Keratinocyte (primary cell): ENCODE measurements around the gene PIK3CD. TPM values are rescaled to one million over a fixed set of nuclear protein-coding genes. Genes with fewer than 3 reads are reported as not detected.
"Not testable (repeated sequence)": the region's sequence is repeated elsewhere in the genome, so short reads cannot be mapped to it uniquely, and the experiment has no call there.

Source experiments
- DNase-seq: peaks from one replicate; pipeline ENCODE4 v3.0.0-alpha.2; 2011; ENCODE audit warnings: low read depth, missing footprints, low spot score
- FAIRE-seq: peaks from 2 replicates; lab custom pipeline; 2011; peaks lifted over from hg19 to GRCh38; lab: Jason Lieb, UNC
- H2AFZ ChIP-seq: 2 replicates; pipeline ENCODE4 v1.6.0; 2012; ENCODE audit warnings: low read length, control low read depth, inconsistent platforms; ENCODE audit not compliant: control insufficient read depth
- H3K27ac ChIP-seq: 2 replicates; pipeline ENCODE4 v1.5.1; 2011; ENCODE audit warnings: low read length; ENCODE audit not compliant: control insufficient read depth, insufficient read depth
- H3K27me3 ChIP-seq: 3 replicates; pipeline ENCODE4 v1.6.0; 2011; ENCODE audit warnings: low read length; ENCODE audit not compliant: control insufficient read depth, insufficient read depth; ENCODE audit errors: extremely low read depth
- H3K36me3 ChIP-seq, 2 experiments: 2 replicates in 1 of 2; 3 replicates in 1 of 2; pipeline ENCODE4 v1.5.1; 2011; ENCODE audit warnings: low read length in 2 of 2, mild to moderate bottlenecking in 1 of 2; ENCODE audit not compliant: control insufficient read depth in 2 of 2, insufficient read depth in 2 of 2; ENCODE audit errors: extremely low read depth in 1 of 2
- H3K4me1 ChIP-seq: 3 replicates; pipeline ENCODE4 v1.5.1; 2011; ENCODE audit warnings: low read length; ENCODE audit not compliant: control insufficient read depth, insufficient read depth; ENCODE audit errors: extremely low read depth
- H3K4me2 ChIP-seq: 3 replicates; pipeline ENCODE4 v1.6.0; 2011; ENCODE audit warnings: low read depth, low read length; ENCODE audit not compliant: control insufficient read depth, insufficient read depth; ENCODE audit errors: extremely low read depth
- H3K4me3 ChIP-seq, 3 experiments: fragments of 200-600 bp in 1 of 3; sonication (generic) in 1 of 3; 2 replicates in 2 of 3; 3 replicates in 1 of 3; pipeline ENCODE4 v1.5.1; 2011 to 2016; ENCODE audit warnings: low read length in 3 of 3, mild to moderate bottlenecking in 3 of 3, control low read depth in 2 of 3, inconsistent platforms in 1 of 3, low read depth in 1 of 3, mixed read lengths in 1 of 3, mixed run types in 1 of 3, moderate library complexity in 1 of 3; ENCODE audit not compliant: control insufficient read depth in 2 of 3, insufficient read depth in 2 of 3; ENCODE audit errors: extremely low read depth in 1 of 3
- H3K79me2 ChIP-seq: 2 replicates; pipeline ENCODE4 v1.6.0; 2012; ENCODE audit warnings: low read length; ENCODE audit not compliant: control insufficient read depth, insufficient read depth
- H3K9ac ChIP-seq: 3 replicates; pipeline ENCODE4 v1.6.0; 2011; ENCODE audit warnings: low read length; ENCODE audit not compliant: control insufficient read depth, insufficient read depth; ENCODE audit errors: extremely low read depth
- H3K9me1 ChIP-seq: 3 replicates; pipeline ENCODE4 v1.6.0; 2011; ENCODE audit warnings: low read length; ENCODE audit not compliant: control insufficient read depth, insufficient read depth; ENCODE audit errors: extremely low read depth
- H3K9me3 ChIP-seq: 2 replicates; pipeline ENCODE4 v1.5.1; 2012; ENCODE audit warnings: low read depth, low read length; ENCODE audit not compliant: control insufficient read depth
- H4K20me1 ChIP-seq: 3 replicates; pipeline ENCODE4 v1.6.0; 2011; ENCODE audit warnings: low read length; ENCODE audit not compliant: control insufficient read depth, insufficient read depth; ENCODE audit errors: extremely low read depth
- CTCF ChIP-seq, 3 experiments: IDR thresholded peaks in 1 of 3; conservative IDR thresholded peaks in 1 of 3; optimal IDR thresholded peaks in 1 of 3; 2 replicates in 2 of 3; 3 replicates in 1 of 3; pipeline versions ENCODE3 to v1.5.1; 2011; ENCODE audit warnings: low read length in 3 of 3, mild to moderate bottlenecking in 3 of 3, moderate library complexity in 2 of 3, control low read depth in 1 of 3, inconsistent platforms in 1 of 3; ENCODE audit not compliant: insufficient read depth in 2 of 3; ENCODE audit errors: extremely low read depth in 1 of 3
- EZH2 ChIP-seq: IDR thresholded peaks from one replicate; pipeline ENCODE4 v1.6.1; 2012; ENCODE audit warnings: inconsistent platforms, mild to moderate bottlenecking, low read length, moderate library complexity
- dilution Hi-C: fragments of 300-500 bp; cut with MboI; formaldehyde crosslinking; loops from one replicate; pipeline ENCODE4 v1.7.0; 2020; ENCODE audit warnings: low sequenced_read_pairs; ENCODE audit not compliant: extremely low pct_ligation_motif_present
- polyA plus RNA-seq, 5 experiments: library from polyadenylated mRNA; depleted of rRNA in 3 of 5; stranded (reverse) in 3 of 5; stranded (forward) in 1 of 5; unstranded in 1 of 5; fragments of >200 nt; gene quantifications; 1 replicate in 1 of 5; 2 replicates in 3 of 5; 3 replicates in 1 of 5; pipeline versions ENCODE4 v1.2.1 to v1.2.3, GENCODE V29; 2011 to 2012; ENCODE audit warnings: missing spikeins in 2 of 5, low read depth in 1 of 5, low replicate concordance in 1 of 5

The PIK3CD gene
- polyA plus RNA-seq, 1 donor (not counting 4 experiments of a cell fraction or from before 2014, with no cell fraction given) = 7.8 TPM

GRCh38 chr1:9621032-9621431 is 30.5 kb upstream of the PIK3CD start:
- Histone ChIP-seq H3K27ac (no peak overlapping the region), H3K9me1 (no peaks in the 10 kb centered on the region), H3K36me3 (no peaks in the 10 kb centered on the region), H2AFZ (no peak overlapping the region), H3K4me2 (no peak overlapping the region), H4K20me1 (no peaks in the 10 kb centered on the region), H3K4me1 (peaks cover under 1% of the 10 kb centered on the region), H3K4me3 (no peak overlapping the region), H3K79me2 (no peaks in the 10 kb centered on the region), H3K9ac (no peak overlapping the region), H3K27me3 (peaks cover 6% of the 10 kb centered on the region), H3K9me3 (no peaks in the 10 kb centered on the region)
- TF ChIP-seq CTCF (optimal IDR thresholded peaks at IDR 0.05 in 1 of 3, IDR thresholded peaks at IDR 0.05 in 1 of 3, conservative IDR thresholded peaks at IDR 0.05 in 1 of 3; ENCODE audit: extremely low read depth in 1 of 3, insufficient read depth in 2 of 3, low read length in 3 of 3) (no peak), EZH2 (no peak)
- dilution Hi-C loops = no loop called here
- DNase-seq (no peak), FAIRE-seq (no peak)

- no peak for TF ChIP-seq CTCF (optimal IDR thresholded peaks at IDR 0.05 in 1 of 3, IDR thresholded peaks at IDR 0.05 in 1 of 3, conservative IDR thresholded peaks at IDR 0.05 in 1 of 3; ENCODE audit: extremely low read depth in 1 of 3, insufficient read depth in 2 of 3, low read length in 3 of 3)
- TF ChIP-seq EZH2 = no peak
- no peaks in the 10 kb centered on the region for H3K9me1 ChIP-seq
- no peaks in the 10 kb centered on the region for H3K79me2 ChIP-seq
- H3K36me3 ChIP-seq = no peaks in the 10 kb centered on the region
- H2AFZ ChIP-seq = no peak overlapping the region
- H3K4me1 ChIP-seq = peaks cover 11% of the 10 kb centered on the region
- FAIRE-seq (no peak), DNase-seq (no peak)
- no peak overlapping the region for H3K4me3 ChIP-seq
- dilution Hi-C loops = no loop called here
- H3K9me3 ChIP-seq = no peaks in the 10 kb centered on the region
- no peak overlapping the region for H3K4me2 ChIP-seq
- H3K27me3 ChIP-seq = peaks cover 5% of the 10 kb centered on the region
- H3K27ac ChIP-seq = no peak overlapping the region
- H3K9ac ChIP-seq = no peak overlapping the region
- no peaks in the 10 kb centered on the region for H4K20me1 ChIP-seq
Observed at GRCh38 chr1:9624081-9624480, 27.4 kb upstream of the PIK3CD start.

- H3K4me3 ChIP-seq, H3K9ac ChIP-seq, H2AFZ ChIP-seq, FAIRE-seq, H4K20me1 ChIP-seq, H3K4me2 ChIP-seq, H3K79me2 ChIP-seq, dilution Hi-C loops, H3K36me3 ChIP-seq, H3K27me3 ChIP-seq, H3K9me3 ChIP-seq, H3K9me1 ChIP-seq, H3K27ac ChIP-seq, DNase-seq: not testable (repeated sequence)
- peaks cover 11% of the 10 kb centered on the region for H3K4me1 ChIP-seq
Observed at GRCh38 chr1:9625030-9625429, 26.5 kb upstream of the PIK3CD start.
